SHP77 (cell line): ENCODE results near the gene CXCL11.
A peak's percentile ranks its signal among the peaks of the same experiment; 100 is the strongest.
"Not testable (repeated sequence)": the region's sequence is repeated elsewhere in the genome, so short reads cannot be mapped to it uniquely, and the experiment has no call there.

Source experiments
- DNase-seq, 2 experiments: peaks; one replicate each; lab custom pipeline; 2025; lab: John Stamatoyannopoulos, UW

CXCL11 gene

DNA sequence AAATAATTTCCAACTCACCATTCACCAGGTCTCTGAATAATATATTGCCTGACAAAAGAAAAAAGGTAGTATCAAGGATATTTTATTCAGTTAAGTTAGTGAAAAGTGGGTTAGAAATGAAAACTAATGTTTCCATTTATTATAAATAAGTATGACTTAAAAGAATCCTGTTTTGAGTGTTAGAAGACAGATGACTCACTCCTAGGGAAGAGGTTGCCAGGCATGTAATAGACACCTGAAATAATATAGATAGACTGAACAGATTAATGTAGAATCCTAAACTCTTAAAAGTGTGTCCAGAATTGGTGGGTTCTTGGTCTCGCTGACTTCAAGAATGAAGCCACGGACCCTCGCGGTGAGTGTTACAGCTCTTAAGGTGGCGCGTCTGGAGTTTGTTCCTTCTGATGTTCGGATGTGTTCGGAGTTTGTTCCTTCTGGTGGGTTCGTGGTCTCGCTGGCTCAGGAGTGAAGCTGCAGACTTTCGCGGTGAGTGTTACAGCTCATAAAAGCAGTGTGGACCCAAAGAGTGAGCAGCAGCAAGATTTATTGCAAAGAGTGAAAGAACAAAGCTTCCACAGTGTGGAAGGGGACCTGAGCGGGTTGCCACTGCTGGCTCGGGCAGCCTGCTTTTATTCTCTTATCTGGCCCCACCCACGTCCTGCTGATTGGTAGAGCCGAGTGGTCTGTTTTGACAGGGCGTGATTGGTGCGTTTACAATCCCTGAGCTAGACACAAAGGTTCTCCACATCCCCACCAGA, 6.5 kb upstream of the CXCL11 start:
- DNase-seq = not testable (repeated sequence)

DNA sequence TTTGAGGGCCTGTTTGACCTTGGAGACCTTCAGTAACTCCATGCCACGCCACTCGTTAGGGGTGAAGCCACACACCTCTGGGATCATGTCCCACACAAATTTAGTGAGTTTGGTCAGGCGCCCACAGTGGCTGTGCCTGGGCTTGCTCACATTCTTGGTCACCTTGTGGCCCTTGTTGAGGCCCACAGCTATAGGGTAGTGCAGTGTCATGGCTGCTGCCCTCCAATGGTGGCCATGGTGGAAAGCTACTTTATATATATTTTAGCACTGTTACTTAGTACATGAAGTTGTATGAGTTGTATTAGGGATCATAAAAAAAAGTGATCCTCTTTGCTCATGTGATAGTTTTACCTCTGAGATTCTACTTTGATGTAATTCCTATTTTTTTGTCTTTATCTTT, 985 bp upstream of the CXCL11 start:
- DNase-seq = no peak

DNA sequence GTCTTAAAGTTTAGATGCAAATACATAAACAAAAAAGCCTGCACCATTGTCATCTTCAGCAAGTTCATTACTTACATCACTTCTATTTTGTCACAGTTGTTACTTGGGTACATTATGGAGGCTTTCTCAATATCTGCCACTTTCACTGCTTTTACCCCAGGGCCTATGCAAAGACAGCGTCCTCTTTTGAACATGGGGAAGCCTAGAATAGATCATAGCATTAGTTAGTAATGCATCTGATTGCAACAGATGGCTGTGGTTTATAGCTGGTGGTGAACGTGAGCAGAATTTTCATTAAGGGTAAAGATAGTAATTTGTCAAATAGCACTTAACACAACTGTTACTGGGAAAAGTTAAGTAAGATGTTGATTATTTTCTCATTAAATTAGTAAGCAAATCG, 729 bp downstream of the CXCL11 start:
- DNase-seq = no peak

DNA sequence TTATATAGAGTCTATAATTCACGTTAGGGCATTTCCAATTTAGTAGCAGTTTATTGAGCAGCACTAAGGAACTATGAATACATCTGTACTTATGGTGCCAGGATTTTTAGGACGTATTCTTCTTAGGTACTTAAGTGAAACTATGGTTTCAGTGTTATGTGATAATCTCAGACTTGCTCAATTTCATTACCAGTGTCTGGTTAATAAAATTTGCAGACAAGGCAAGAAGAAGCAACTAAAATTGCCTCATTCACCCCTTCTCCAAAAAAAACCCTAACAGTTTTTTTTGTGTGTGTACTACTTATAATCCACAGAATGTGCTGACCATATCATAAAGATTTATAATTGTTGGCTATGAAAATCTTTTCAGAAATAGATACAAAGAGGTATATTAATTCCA, 6.6 kb downstream of the CXCL11 start:
- no peak for DNase-seq

DNA sequence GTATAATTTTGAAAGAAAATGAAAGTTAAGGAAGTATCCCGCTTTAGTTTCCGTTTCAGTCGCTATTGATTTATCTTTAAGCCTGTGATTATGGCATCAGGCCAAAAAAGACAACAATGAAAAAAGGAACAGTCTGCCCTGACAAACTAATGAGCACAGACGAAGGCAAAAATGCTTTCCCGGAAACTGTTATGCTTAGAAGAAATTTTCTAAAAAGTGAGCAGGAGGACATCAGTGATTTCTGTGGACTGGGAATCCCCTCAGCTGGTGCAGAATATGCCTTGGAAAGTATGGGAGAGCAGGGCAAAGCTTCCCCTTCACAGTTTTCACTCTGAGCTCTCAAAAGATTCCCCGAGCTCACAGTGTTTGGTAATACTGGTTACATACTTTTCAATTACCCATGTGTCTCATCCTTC, 7.5 kb downstream of the CXCL11 start:
- no peak for DNase-seq

DNA sequence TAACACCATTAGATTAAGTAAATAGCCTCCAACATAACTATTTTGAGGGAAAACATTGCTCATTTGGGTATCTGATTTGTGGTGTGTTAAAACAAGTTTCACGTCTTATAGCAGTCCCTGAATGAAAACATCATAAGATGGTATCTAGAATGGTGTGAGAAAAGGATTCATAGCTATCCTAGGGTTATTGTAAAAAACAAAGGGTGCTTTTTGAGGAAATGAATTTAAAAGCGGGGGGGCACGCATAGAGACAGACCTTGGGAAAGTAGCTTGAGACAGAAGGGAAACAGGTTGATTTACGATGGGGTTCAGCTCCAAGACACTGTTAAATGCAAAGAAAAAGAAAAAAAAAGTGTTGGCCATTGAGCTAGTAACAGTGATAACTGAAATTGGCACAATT, 11.8 kb downstream of the CXCL11 start:
- no peak for DNase-seq

DNA sequence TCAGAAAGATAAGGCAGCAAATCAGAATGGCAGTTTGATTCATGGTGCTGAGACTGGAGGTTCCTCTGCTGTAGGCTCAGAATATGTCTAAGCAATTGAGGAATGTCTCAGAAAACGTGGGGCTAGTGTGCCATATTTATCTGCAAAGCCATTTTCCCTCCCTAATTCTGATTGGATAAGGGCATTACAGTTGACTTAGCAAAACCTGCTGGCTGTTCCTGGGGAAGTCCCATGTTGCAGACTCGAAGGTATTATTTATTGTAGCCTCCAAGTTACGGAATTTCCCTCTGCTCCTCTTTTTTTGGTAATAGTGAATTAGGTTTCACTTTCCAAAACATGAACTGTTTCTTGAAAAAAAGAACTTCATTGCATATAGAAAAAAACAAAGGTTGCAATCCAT, 12.5 kb downstream of the CXCL11 start, which contains the start of gene CXCL10:
TSS of gene CXCL10 (minus strand) at position 109 of the 400 bp plus-strand sequence. CDS start at position 43, 66 bp downstream.
- no peak for DNase-seq

DNA sequence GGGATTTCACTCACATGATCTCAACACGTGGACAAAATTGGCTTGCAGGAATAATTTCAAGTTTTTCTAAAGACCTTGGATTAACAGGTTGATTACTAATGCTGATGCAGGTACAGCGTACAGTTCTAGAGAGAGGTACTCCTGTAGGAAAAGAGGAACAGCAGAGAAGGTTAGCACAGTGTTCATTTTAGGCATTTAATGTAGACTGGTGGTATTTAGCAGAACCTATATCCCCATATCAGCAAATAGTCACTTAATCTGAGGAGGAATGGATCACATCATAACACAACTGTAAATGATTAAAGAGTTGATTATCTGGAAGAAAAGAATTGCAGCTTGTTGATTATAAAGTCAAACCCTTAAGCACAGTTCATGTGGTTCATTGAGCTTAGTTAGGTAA, 13.2 kb downstream of the CXCL11 start:
- no peak for DNase-seq

DNA sequence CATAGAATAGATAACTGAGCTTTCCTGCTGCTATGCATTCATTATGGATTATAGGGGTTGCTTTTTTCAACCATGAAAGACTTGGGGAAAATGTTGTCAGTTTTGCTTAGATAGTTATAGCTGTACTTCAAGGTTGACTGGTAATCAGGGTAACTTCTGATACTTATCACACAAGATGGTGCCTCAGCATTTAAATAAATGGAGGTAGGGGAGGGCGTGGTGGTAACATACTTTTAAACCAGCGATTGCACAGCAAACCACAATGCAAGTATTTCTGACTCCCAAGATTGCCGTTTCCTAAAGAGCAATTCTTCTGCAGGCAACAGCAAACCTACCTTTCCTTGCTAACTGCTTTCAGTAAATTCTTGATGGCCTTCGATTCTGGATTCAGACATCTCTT, 13.8 kb downstream of the CXCL11 start:
- DNase-seq = no peak

DNA sequence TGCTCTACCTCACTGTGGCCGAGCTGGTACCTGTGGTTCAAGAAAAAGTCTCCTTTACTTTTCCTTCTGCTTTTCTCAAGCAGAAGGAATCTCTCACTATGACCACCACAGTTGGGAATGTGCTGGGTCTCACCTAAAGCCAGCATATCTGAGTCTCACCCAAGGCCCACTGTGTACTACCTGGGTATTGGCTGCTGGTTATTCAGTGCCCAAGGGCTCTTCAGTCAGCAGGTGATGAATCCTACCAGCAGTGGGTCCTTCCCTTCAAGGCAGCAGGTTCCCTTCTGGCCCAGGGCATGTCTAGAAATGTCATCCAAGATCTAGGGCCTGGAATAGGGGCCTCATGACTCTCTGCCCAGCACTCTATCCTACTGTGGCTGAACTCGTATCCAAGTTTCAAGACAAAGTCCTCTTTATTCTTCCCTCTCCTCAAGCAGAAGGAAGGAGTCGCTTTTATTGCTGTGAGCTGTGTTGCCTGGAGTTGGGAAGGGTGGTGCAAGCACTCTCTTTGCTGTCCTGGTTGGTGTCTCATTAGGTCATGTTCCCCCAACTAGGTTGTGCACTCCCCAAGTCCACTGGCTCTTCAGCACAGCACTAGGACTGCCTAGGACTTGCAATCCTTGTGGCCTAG, 18.7 kb downstream of the CXCL11 start:
- no peak for DNase-seq

DNA sequence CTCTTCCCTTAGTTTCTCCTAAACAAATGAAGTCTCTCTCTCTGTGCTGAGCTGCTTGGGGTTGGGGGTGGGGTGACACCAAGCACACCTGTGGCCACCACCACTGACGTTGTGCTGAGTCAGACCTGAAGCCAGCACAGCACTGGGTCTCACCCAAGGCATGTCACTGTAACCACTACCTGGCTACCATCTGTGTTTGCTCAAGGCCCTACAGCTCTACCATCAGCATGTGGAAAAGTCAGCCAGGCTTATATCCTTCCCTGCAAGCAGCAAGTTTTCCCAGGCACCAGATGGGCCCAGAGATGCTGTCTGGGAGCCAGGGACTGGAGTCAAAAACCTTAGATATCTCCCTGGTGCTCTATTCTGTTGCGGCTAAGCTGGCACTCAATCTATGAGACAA, 19.5 kb downstream of the CXCL11 start:
- peak; percentile 28 to 46 for DNase-seq

DNA sequence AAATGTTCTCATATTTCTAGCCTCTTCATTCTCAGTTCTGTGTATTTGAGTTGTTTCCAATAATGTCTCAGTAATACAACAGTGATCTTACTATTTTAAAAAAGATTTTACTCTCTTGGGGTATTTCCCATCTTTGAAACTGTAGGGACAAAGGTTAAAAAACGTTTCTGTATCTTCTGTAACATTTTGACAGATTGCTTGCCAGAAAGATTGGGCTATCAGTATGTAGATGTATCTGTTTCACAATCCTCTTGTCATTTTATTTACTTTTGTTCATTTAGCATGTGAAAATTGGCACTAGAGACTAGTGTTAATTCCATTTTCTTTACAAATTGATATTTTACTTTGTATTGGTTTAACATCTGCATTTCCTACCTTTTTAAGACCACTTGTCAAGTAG, 22.3 kb downstream of the CXCL11 start:
- no peak for DNase-seq

DNA sequence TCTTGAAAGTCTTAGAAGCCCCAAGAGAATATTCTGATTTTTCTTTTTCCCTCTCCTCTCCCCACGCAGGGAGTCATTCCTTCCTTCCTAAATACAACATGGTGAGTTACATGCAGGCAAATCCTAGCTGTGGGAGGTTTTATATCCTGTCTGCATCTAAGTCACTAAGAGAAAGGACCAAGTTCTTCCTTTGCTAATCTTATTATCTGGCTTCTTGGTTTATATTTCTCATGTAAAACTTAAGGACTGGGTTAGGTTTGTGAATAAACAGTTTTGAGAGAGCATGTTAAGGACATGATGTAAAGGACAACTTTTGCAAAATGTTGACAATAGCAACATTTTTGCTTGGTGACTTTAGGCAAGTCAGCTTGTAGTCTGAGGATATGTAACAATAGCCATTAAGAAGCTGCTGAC, 23.5 kb downstream of the CXCL11 start:
- no peak for DNase-seq

DNA sequence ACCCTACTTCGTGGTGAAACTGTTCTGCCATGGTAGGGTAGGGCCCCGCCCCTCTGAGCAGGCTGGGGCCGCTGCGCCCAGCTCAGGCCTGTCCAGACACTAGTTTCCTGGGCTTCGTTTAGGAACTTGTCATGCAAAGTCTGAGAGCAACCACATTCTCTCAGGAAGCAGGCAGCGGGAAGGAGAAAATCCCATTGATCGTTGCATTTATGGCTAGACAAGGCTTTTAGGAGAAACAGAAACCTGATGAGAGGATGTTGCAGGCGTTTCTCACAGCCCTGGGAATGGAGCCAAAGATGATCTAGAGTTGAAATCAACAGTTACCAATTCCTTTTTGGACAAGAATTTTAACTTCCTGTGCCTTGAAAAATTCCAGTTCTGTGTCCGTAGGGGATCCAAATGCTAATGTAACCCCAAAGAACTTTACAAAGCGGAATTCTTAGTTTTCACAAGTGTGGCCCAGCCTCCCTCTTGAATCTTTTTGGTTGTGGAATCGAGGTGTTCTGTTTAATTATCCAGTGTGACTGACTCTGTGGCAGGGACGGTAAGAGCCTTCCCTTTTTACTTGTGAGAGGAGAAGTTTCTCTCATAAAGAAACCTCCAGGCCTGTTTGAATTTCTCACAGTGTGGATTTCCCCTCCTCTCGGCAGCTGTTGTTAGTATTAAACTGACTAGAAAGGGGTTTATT, 24.0 kb downstream of the CXCL11 start:
- no peak for DNase-seq

DNA sequence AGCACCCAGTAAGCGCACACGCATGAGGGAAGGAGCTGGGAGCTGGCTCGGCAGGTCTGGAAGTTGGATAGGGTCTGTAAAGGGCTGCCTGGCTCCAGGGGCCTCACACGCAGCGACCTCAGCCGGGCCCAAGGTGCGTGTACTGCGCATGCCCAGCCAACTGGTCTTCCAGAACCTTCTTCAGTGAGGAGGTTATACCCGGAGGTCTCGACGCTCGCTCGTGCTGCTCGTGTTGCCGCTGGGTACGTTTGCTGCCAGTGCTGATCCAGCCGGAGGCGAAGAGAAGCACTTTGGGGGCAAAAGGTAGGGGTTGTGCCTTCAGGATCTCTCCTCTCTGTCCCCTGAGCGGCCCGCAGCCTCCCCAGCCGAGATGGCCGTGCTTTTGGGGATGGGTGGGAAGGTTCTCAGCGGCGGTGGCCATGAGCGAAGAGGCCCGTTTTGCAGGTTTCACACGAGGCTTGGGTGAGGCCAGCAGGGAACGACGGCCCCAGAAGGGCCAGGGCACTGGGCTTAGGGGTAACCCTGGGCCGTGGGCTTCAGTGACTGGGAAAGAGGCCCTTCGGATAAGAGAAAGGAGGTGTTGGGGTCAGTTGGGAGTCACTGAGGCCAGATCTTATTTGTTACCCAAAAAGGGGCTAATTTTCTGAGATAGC, 24.7 kb downstream of the CXCL11 start:
- no peak for DNase-seq

DNA sequence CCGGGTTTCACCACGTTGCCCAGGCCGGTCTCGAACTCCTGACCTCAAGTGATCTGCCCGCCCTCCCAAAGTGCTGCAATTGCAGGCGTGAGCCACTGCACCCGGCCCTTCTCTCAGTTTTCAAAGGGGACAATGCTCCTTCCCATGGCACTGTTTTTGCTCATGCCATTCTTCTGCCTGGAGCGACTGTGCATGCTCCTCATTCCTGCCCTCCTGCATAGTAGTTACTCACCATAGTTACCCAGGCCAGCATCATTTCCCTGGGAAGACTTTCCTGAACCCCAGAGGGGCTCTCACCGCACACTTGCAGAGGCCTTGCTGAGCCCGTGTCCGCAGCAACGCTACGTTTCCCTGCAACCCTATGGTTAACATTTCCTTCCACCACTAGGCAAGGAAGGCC, 25.3 kb downstream of the CXCL11 start:
- DNase-seq = no peak

DNA sequence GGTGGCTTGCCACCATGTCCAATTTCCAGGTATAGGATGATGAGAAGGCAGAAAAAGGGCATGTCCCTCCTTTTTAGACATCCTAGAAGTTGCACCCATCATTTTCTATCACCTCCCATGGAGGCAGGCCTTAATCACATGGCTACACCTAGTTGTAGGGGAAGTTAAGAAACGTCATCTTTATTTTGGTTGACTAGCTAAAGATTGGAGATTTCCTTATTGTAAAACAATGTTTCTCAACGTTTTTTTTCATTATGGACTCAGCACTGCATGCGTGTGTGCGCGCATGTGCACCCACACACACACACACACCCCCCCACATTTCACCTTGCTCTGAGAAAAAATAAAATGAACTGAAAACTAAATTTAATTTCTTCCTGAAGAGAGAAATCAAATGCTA, 26.6 kb downstream of the CXCL11 start:
- no peak for DNase-seq

DNA sequence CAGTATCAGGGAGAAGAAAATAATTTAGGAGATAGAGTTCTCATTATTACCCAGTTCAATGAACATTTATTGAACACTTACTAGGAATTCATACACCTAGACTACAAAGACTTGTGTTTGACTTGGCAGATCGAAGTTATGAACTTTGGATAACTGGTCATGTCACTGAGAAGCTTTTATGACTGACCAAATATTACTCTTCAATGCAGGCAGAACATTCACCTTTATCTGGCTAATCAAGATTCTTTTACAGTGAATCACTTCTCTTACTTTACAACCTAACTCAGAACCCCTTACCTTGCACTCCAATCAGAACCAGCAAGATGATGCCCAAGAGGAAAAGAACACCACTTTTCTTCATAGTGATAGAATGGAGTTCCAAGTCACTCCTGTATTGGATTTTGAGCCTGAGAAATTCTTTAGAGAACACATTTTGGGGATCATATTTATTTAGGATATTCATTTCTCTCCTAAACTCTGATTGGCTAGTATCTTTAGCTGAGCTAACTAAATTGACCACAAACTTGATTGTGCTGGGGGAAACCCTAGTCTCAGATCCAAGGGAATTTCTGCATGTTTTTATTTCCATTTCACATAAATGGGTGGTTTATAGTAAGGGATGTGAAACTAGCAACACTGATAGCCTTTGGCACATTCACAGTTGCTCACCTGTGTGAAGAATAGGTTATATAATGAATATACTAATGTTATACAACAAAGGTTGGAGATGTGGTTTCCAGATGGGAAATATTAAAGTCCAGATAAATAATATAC, 28.6 kb downstream of the CXCL11 start, which contains the start of gene CXCL9:
TSS of gene CXCL9 (minus strand) at position 421 of the 774 bp plus-strand sequence. CDS start at position 361, 60 bp downstream.
- DNase-seq = no peak

DNA sequence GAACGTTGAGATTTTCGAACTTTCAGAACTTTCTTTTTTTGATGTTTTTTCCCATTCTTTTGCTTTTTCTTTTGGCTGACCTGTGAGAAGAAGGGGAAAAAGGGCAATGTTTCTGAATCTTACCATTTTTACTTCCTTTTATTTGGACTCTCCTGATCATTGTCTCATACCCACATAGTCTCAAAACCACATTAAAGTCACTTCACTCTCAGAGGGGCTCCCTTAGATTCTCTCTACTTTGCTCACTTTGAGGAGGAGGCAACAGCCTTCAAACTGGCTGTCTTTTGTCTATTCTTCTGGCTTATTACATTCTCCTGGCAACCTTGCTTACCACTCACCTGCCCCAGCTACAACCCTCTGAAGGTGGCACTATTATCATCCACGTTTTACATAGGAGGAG, 32.2 kb downstream of the CXCL11 start:
- no peak for DNase-seq

DNA sequence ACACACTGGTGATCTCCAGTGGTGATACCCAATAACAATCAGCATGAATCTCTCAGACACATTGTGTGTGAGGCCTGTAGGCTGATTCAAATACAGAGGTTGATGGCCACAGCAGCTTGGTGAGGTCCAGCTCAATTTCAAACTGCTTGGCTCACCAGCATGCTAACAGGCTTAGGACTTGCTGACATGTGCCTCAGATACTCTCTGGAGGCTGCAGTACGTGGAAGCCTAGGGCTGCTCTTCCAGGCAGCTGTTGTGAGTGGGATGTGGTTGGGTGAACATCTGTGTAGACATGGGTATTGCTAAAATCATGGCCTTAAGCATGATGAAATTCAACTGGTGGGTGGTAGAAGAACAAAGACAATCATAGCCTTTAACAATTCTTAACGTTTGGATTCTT, 32.8 kb downstream of the CXCL11 start:
- DNase-seq = no peak

DNA sequence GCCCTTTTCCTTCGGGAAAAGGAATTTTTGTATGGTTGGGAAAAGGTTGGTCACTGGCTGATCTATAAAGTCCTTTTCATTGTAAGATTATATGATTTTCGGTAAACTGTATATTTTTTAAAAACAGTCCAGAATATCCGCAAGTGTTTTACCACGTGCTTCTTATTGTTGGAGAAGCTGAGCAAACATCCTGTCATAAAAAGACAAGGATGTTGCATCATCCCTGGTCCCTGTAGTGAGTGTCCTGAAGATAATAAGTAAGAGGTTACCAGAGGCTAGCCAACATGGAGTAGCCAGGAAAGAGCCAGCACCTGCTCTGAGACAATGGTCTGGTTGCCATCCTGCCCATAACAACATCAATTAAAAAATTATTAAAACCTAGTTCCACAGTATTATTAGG, 33.7 kb downstream of the CXCL11 start:
- DNase-seq = peak; percentile 15 to 18

DNA sequence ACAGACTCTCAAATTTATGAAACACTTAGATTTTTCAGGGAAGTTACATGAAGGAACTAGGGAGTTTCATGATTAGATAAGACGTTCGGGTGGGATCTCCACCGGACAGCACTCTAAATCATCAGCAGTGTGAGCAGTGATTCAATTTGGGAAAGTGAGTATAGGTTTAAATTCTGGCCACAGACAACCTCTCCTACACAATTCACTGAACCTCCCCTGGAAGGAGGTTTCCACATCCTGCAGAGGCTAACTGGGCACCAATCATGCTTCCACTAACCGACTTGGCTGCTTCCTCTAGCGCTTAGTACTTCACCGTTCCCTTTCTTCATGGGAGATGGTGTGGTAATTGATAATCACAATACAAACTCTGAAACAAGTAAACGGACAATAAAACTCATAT, 34.2 kb downstream of the CXCL11 start:
- DNase-seq = no peak
